GM08714 (cell line): ENCODE data around the gene TAGAP.

Source experiments
- H3K4me3 ChIP-seq: fragments of 200-500 bp; sonication (Bioruptor generic); 2 replicates; pipeline ENCODE4 v1.5.1; 2014; ENCODE audit warnings: mild to moderate bottlenecking, low read length, inconsistent platforms
- ZNF274 ChIP-seq: IDR thresholded peaks from 2 replicates; pipeline ENCODE4 v1.6.1; 2012; ENCODE audit warnings: mild to moderate bottlenecking, low read depth, low read length

The TAGAP gene

GRCh38 chr6:159080217-159080976, 35.6 kb upstream of the TAGAP start:
- TF ChIP-seq ZNF274 = no peak
- H3K4me3 ChIP-seq = no peak overlapping the region

DNA sequence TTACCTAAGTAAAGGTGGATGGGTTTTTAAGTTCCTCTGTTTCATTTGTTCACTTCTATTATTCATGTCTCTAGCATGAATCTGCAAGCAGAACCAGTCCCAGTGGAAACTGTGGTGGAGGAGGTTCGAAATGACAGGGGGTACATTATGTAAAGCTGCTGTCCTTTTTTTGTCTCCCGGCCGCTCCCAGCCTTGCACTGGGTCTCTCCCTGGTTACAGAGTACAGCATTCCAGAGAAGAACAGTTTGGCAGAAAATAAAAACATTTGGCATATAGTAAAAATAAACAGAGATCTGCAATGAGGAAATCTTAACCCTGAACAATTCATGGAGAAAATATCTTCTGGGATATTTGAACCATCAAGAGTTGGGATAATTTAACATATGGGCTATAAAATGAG, 34.6 kb upstream of the TAGAP start:
- H3K4me3 ChIP-seq = no peak overlapping the region
- no peak for TF ChIP-seq ZNF274

- TF ChIP-seq ZNF274 = no peak
- H3K4me3 ChIP-seq = no peak overlapping the region
Observed at GRCh38 chr6:159077123-159077522, 32.3 kb upstream of the TAGAP start.

DNA sequence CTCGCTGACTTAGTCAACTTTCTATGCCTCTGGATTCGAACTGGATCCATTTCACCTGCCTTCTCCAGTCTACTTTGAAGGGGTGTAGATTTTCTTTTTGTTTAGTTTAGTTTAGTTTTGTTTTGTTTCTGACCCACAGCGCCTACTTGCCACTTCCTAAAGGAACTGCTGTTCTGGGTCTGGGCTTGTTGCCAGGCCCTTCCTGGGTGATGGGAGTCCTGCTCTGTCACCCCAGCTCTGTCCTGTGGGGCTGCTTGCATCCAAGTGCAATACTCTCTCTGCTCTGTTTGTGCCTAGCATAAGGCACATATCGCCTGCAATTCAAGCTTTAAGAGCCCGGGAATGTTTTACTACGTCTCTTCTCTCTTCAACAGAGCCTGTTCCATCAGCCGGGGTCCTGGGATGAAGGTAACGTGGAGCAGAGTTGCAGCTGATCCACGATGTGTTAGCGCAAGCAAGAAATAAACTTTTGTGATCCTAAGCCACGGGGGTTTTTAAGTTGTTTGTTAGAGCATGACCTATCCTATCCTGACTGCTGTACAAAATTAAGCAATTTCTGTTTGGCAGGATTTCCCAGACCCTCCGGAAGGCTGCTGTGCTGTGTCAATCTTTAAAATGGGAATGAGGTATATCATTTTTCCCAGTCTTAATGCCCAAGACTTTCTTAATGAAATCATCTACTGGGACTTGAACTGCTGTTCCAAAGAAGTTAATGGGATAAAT, 30.9 kb upstream of the TAGAP start:
- no peak for TF ChIP-seq ZNF274
- no peak overlapping the region for H3K4me3 ChIP-seq

DNA sequence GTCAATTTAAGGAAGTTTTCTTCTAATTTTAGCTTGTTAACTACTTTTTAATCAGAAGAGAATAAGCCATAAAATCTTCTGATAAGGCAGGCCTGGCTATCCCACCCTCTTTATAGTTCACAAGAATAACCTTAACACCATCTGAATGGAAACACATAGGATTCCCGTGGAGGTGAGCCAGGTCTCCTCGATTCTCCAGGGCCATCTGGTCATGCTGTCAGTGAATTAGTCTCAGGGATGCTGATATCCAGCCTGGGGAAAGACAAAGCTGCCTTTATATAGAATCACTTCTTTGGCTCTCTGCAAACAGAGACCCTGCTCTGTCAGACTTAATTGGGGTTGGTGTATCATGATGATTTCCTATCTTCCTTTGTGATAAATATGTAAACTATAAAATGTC, 30.1 kb upstream of the TAGAP start:
- no peak for TF ChIP-seq ZNF274
- H3K4me3 ChIP-seq = no peak overlapping the region

DNA sequence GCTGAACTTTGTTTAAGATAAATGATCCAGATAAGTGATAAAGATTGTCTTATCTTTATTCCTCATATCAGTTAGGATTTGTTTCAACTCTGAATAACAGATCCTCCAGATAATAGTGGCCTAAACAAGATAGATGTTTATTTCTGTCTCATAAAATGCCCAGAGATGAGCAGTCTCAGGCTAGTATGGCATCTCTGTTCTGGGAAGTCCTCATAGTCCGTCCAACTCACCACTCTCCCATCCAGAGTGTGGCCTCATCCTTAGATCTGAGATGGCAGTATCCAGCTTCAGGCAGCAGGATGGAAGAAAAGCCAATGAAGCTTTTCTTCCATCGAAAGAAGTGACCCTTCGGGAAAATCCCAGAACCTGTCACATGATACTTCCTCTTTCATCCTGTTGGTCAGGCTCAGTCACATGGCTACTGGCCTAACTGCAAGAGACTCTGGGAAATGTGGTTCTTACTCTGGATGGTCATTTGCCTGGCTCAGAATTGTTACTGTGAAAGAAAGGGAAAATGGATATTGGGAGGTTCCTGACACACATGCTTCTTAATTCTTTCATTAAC, 29.4 kb upstream of the TAGAP start:
- TF ChIP-seq ZNF274 = no peak
- H3K4me3 ChIP-seq = 0 out of 2 replicates have a peak overlapping the region, but pooled peaks have one; percentile 23

- no peak for TF ChIP-seq ZNF274
- H3K4me3 ChIP-seq = no peak overlapping the region
Observed at GRCh38 chr6:159071843-159072769, 27.3 kb upstream of the TAGAP start.

GRCh38 chr6:159068904-159069578, 24.2 kb upstream of the TAGAP start:
- H3K4me3 ChIP-seq = no peak overlapping the region
- TF ChIP-seq ZNF274 = no peak

DNA sequence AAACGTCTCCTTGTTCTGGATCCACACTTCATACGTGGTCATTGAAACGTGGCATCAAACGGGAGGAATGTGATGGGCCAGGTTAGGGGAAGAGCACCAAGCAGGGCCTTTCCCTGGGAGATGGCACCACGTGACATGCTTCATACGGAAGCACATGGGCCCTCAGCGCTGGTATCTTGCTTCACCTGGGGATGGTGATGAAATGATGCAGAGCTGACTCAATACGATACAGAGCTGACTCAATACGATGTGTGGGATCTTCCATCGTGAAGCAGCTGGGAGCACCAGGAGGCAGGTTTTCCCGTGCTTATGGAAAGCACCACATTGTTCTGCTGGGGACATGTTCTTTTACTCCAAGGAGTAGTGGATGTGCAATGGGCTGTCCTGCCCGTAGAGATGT, 22.5 kb upstream of the TAGAP start:
- no peak for TF ChIP-seq ZNF274
- no peak overlapping the region for H3K4me3 ChIP-seq

DNA sequence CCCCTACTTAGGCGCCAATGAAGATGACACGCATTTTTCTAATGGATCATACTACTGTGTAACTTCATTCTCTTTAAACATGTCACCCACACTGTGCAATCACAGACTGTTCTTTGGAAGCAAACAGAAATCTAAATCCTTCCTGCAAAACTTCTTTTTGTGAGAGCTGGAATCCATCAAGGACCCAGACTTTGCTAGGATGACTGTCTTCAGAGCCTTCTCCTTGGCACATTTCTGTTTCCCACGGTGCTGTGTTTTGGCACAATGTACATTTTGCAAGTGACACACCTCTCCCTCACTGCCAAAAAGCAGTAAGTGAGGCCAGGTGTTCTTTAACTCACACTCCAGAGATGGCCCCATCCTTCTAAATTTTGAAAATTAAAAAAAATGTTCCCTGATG, 21.7 kb upstream of the TAGAP start:
- TF ChIP-seq ZNF274 = no peak

GRCh38 chr6:159065759-159066329, 21.1 kb upstream of the TAGAP start:
- H3K4me3 ChIP-seq = no peak overlapping the region
- no peak for TF ChIP-seq ZNF274

More for the DNA sequence above, 21.7 kb upstream of the TAGAP start:
- H3K4me3 ChIP-seq = no peak overlapping the region

- no peak for TF ChIP-seq ZNF274
- no peak overlapping the region for H3K4me3 ChIP-seq
Observed at GRCh38 chr6:159065091-159065490, 20.3 kb upstream of the TAGAP start.

- no peak overlapping the region for H3K4me3 ChIP-seq
- no peak for TF ChIP-seq ZNF274
Observed at GRCh38 chr6:159064477-159064876, 19.7 kb upstream of the TAGAP start.
